MM.1S (cell line): ENCODE measurements around the gene RUFY4.

Source experiments
- DNase-seq: peaks from one replicate; pipeline ENCODE4 v3.0.0-alpha.2; 2015
- H2AFZ ChIP-seq: fragments of 300-600 bp; sonication (generic); 2 replicates; pipeline ENCODE4 v1.6.0; 2016; ENCODE audit warnings: antibody characterized with exemption, low read length
- H3F3A ChIP-seq: fragments of 300-600 bp; sonication (generic); 2 replicates; pipeline ENCODE4 v1.6.1; 2016; ENCODE audit warnings: mild to moderate bottlenecking, antibody characterized with exemption, low read length, moderate library complexity, mixed read lengths; ENCODE audit not compliant: insufficient read depth
- H3K27ac ChIP-seq: fragments of 300-600 bp; sonication (generic); 2 replicates; pipeline ENCODE4 v1.5.1; 2016; ENCODE audit warnings: mild to moderate bottlenecking, low read length
- H3K27me3 ChIP-seq: fragments of 300-600 bp; sonication (generic); replicated peaks from 2 replicates; pipeline ENCODE4 v1.6.0; 2016; ENCODE audit warnings: low read length; ENCODE audit not compliant: insufficient read depth
- H3K36me3 ChIP-seq: fragments of 300-600 bp; sonication (generic); replicated peaks from 2 replicates; pipeline ENCODE4 v1.6.1; 2016; ENCODE audit warnings: mild to moderate bottlenecking, low read length, mixed read lengths; ENCODE audit not compliant: insufficient read depth
- H3K4me1 ChIP-seq: fragments of 300-600 bp; sonication (generic); 2 replicates; pipeline ENCODE4 v1.6.1; 2016; ENCODE audit warnings: low read length, mixed read lengths
- H3K4me2 ChIP-seq: fragments of 300-600 bp; sonication (generic); 2 replicates; pipeline ENCODE4 v1.6.0; 2016; ENCODE audit warnings: low read depth, low read length
- H3K4me3 ChIP-seq: fragments of 300-600 bp; sonication (generic); 2 replicates; pipeline ENCODE4 v1.5.1; 2016; ENCODE audit warnings: low read length, mixed read lengths
- H3K79me2 ChIP-seq: fragments of 300-600 bp; sonication (generic); 2 replicates; pipeline ENCODE4 v1.6.1; 2016; ENCODE audit warnings: mixed run types, low read length, mixed read lengths
- H3K9ac ChIP-seq: fragments of 300-600 bp; sonication (generic); 2 replicates; pipeline ENCODE4 v1.6.1; 2016; ENCODE audit warnings: low read length, mixed read lengths
- H3K9me2 ChIP-seq: fragments of 300-600 bp; sonication (generic); replicated peaks from 2 replicates; pipeline ENCODE4 v1.6.1; 2016; ENCODE audit warnings: mild to moderate bottlenecking, low read length, mixed read lengths; ENCODE audit not compliant: insufficient read depth
- H3K9me3 ChIP-seq: fragments of 300-600 bp; sonication (generic); replicated peaks from 2 replicates; pipeline ENCODE4 v1.6.1; 2016; ENCODE audit warnings: mild to moderate bottlenecking, low read length, mixed read lengths; ENCODE audit not compliant: insufficient read depth
- H4K20me1 ChIP-seq: fragments of 300-600 bp; sonication (generic); 2 replicates; pipeline ENCODE4 v1.6.1; 2016; ENCODE audit warnings: mild to moderate bottlenecking, low read length, moderate library complexity, mixed read lengths; ENCODE audit not compliant: insufficient read depth
- CTCF ChIP-seq: fragments of 300-600 bp; sonication (generic); IDR thresholded peaks from 2 replicates; pipeline ENCODE4 v1.5.1; 2016; ENCODE audit warnings: antibody characterized with exemption, low read length, mixed read lengths
- EZH2 ChIP-seq: fragments of 300-600 bp; sonication (generic); optimal IDR thresholded peaks from 2 replicates; pipeline ENCODE3; 2017; ENCODE audit warnings: low read depth, mild to moderate bottlenecking, antibody characterized with exemption, low read length, mixed read lengths
- EZH2phosphoT487 ChIP-seq: fragments of 300-600 bp; sonication (generic); IDR thresholded peaks from 2 replicates; pipeline ENCODE4 v1.6.1; 2018; ENCODE audit warnings: antibody characterized with exemption, low read length

The RUFY4 gene

DNA sequence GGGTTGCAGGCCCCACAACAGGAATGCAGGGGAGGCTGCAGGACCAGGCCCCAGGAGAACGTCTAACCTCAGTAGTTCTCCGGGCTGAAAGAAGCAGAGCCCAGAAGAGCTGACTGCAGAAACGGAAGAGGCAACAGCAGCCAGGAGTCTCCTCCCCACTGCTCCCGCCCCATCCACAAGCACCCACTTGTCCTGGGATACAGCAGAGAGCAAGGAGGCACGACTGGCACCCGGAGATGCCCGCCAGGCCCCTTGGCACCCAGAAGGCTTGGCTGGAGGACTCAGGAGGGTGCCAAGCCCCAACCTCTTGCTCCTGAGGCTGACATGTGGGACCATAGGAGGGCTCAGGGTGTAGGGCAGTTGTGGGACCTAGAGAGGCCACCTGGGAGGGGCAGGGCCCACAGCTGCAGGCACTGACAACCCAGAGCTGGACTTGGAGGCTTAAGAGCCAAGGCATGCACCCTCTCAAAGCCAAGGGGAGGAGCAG is 37.2 kb upstream of the RUFY4 start:
- H3K27me3 ChIP-seq = no peaks in the 10 kb centered on the region
- no peaks in the 10 kb centered on the region for H3K36me3 ChIP-seq
- no peaks in the 10 kb centered on the region for H4K20me1 ChIP-seq
- H3K4me2 ChIP-seq = no peak overlapping the region
- H3K9me2 ChIP-seq = no peaks in the 10 kb centered on the region
- H3F3A ChIP-seq = no peaks in the 10 kb centered on the region
- H3K9ac ChIP-seq = no peak overlapping the region
- no peak overlapping the region for H2AFZ ChIP-seq
- no peaks in the 10 kb centered on the region for H3K4me1 ChIP-seq
- DNase-seq = no peak
- H3K27ac ChIP-seq = no peak overlapping the region
- TF ChIP-seq CTCF = no peak
- no peak for TF ChIP-seq EZH2phosphoT487
- TF ChIP-seq EZH2 = no peak
- H3K4me3 ChIP-seq = no peak overlapping the region
- H3K79me2 ChIP-seq = no peaks in the 10 kb centered on the region
- H3K9me3 ChIP-seq = no peaks in the 10 kb centered on the region

DNA sequence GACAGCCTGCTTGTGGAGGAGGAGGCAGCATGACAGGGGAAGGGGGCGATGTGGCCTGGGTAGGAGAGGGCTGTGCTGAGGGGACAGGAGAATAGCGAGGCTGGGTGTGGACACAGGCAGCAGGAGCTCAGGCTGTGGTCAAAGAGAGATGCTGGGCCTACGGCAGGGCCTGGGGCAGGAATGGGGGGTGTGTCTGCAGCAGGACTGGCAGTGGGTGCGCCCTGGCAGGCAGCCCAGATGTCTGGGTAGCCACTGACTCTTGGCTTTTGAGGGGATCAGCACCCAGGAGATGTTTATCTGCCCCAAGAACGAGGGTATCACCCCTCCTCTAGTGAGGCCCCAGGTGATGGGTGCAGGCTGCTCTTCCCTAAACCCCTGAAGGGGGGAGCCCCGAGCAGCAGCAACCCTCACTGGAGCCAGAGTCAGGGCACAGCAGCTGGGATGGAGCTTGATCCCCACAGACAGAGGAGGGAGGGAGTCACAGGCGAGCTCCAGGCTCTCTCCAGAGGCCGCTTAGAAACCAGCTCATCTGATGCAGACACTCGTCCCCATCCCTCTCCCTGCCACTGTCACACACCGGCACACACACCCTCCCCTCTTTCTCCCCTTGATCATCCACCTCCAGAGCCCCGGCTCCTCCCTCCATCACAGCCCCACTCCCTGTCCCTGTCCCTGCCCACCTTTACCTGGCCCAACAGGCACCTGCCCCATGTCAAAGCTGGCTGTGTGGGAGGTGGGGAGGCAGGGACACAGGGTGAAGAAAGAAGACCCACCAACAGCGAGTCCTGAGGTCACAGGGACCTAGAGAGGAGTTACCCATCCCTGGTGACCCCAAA is 36.5 kb upstream of the RUFY4 start:
- no peaks in the 10 kb centered on the region for H3K79me2 ChIP-seq
- H4K20me1 ChIP-seq = no peaks in the 10 kb centered on the region
- H3K27me3 ChIP-seq = no peaks in the 10 kb centered on the region
- H3K4me3 ChIP-seq = no peak overlapping the region
- no peak for TF ChIP-seq EZH2phosphoT487
- no peak for TF ChIP-seq EZH2
- no peak for TF ChIP-seq CTCF
- no peak overlapping the region for H2AFZ ChIP-seq
- H3K36me3 ChIP-seq = no peaks in the 10 kb centered on the region
- no peak overlapping the region for H3K27ac ChIP-seq
- H3F3A ChIP-seq = no peaks in the 10 kb centered on the region
- H3K9me2 ChIP-seq = no peaks in the 10 kb centered on the region
- no peak for DNase-seq
- H3K4me1 ChIP-seq = 0 out of 2 replicates have a peak, but pooled peaks cover 1% of the 10 kb centered on the region
- no peaks in the 10 kb centered on the region for H3K9me3 ChIP-seq
- no peak overlapping the region for H3K9ac ChIP-seq
- H3K4me2 ChIP-seq = no peak overlapping the region

- peaks cover 8% of the 10 kb centered on the region for H3K4me1 ChIP-seq
- TF ChIP-seq EZH2 (no peak), EZH2phosphoT487 (no peak), CTCF (no peak)
- H3F3A ChIP-seq = peaks cover under 1% of the 10 kb centered on the region; the same call in 1 of the 2 replicates
- DNase-seq = no peak
- H3K9me2 ChIP-seq = no peaks in the 10 kb centered on the region
- H2AFZ ChIP-seq = no peak overlapping the region
- no peak overlapping the region for H3K27ac ChIP-seq
- no peak overlapping the region for H3K4me3 ChIP-seq
- no peaks in the 10 kb centered on the region for H4K20me1 ChIP-seq
- H3K79me2 ChIP-seq = no peaks in the 10 kb centered on the region
- H3K4me2 ChIP-seq = no peak overlapping the region
- no peak overlapping the region for H3K9ac ChIP-seq
- H3K9me3 ChIP-seq = no peaks in the 10 kb centered on the region
- H3K36me3 ChIP-seq = no peaks in the 10 kb centered on the region
- no peaks in the 10 kb centered on the region for H3K27me3 ChIP-seq
These were observed 35.9 kb upstream of the RUFY4 start for GRCh38 chr2:218033208-218033589.
